Keratinocyte (primary cell): ENCODE data around the gene CLSTN2. TPM values are rescaled to one million over a fixed set of nuclear protein-coding genes. Genes with fewer than 3 reads are reported as not detected.

Experiments
- DNase-seq: peaks from one replicate; pipeline ENCODE4 v3.0.0-alpha.2; 2011; ENCODE audit warnings: low read depth, missing footprints, low spot score
- FAIRE-seq: peaks from 2 replicates; lab custom pipeline; 2011; peaks lifted over from hg19 to GRCh38; lab: Jason Lieb, UNC
- H2AFZ ChIP-seq: 2 replicates; pipeline ENCODE4 v1.6.0; 2012; ENCODE audit warnings: low read length, control low read depth, inconsistent platforms; ENCODE audit not compliant: control insufficient read depth
- H3K27ac ChIP-seq: 2 replicates; pipeline ENCODE4 v1.5.1; 2011; ENCODE audit warnings: low read length; ENCODE audit not compliant: control insufficient read depth, insufficient read depth
- H3K27me3 ChIP-seq: 3 replicates; pipeline ENCODE4 v1.6.0; 2011; ENCODE audit warnings: low read length; ENCODE audit not compliant: control insufficient read depth, insufficient read depth; ENCODE audit errors: extremely low read depth
- H3K36me3 ChIP-seq, 2 experiments: 2 replicates in 1 of 2; 3 replicates in 1 of 2; pipeline ENCODE4 v1.5.1; 2011; ENCODE audit warnings: low read length in 2 of 2, mild to moderate bottlenecking in 1 of 2; ENCODE audit not compliant: control insufficient read depth in 2 of 2, insufficient read depth in 2 of 2; ENCODE audit errors: extremely low read depth in 1 of 2
- H3K4me1 ChIP-seq: 3 replicates; pipeline ENCODE4 v1.5.1; 2011; ENCODE audit warnings: low read length; ENCODE audit not compliant: control insufficient read depth, insufficient read depth; ENCODE audit errors: extremely low read depth
- H3K4me2 ChIP-seq: 3 replicates; pipeline ENCODE4 v1.6.0; 2011; ENCODE audit warnings: low read depth, low read length; ENCODE audit not compliant: control insufficient read depth, insufficient read depth; ENCODE audit errors: extremely low read depth
- H3K4me3 ChIP-seq, 3 experiments: fragments of 200-600 bp in 1 of 3; sonication (generic) in 1 of 3; 2 replicates in 2 of 3; 3 replicates in 1 of 3; pipeline ENCODE4 v1.5.1; 2011 to 2016; ENCODE audit warnings: low read length in 3 of 3, mild to moderate bottlenecking in 3 of 3, control low read depth in 2 of 3, inconsistent platforms in 1 of 3, low read depth in 1 of 3, mixed read lengths in 1 of 3, mixed run types in 1 of 3, moderate library complexity in 1 of 3; ENCODE audit not compliant: control insufficient read depth in 2 of 3, insufficient read depth in 2 of 3; ENCODE audit errors: extremely low read depth in 1 of 3
- H3K79me2 ChIP-seq: 2 replicates; pipeline ENCODE4 v1.6.0; 2012; ENCODE audit warnings: low read length; ENCODE audit not compliant: control insufficient read depth, insufficient read depth
- H3K9ac ChIP-seq: 3 replicates; pipeline ENCODE4 v1.6.0; 2011; ENCODE audit warnings: low read length; ENCODE audit not compliant: control insufficient read depth, insufficient read depth; ENCODE audit errors: extremely low read depth
- H3K9me1 ChIP-seq: 3 replicates; pipeline ENCODE4 v1.6.0; 2011; ENCODE audit warnings: low read length; ENCODE audit not compliant: control insufficient read depth, insufficient read depth; ENCODE audit errors: extremely low read depth
- H3K9me3 ChIP-seq: 2 replicates; pipeline ENCODE4 v1.5.1; 2012; ENCODE audit warnings: low read depth, low read length; ENCODE audit not compliant: control insufficient read depth
- H4K20me1 ChIP-seq: 3 replicates; pipeline ENCODE4 v1.6.0; 2011; ENCODE audit warnings: low read length; ENCODE audit not compliant: control insufficient read depth, insufficient read depth; ENCODE audit errors: extremely low read depth
- EZH2 ChIP-seq: IDR thresholded peaks from one replicate; pipeline ENCODE4 v1.6.1; 2012; ENCODE audit warnings: inconsistent platforms, mild to moderate bottlenecking, low read length, moderate library complexity
- dilution Hi-C: fragments of 300-500 bp; cut with MboI; formaldehyde crosslinking; loops from one replicate; pipeline ENCODE4 v1.7.0; 2020; ENCODE audit warnings: low sequenced_read_pairs; ENCODE audit not compliant: extremely low pct_ligation_motif_present
- polyA plus RNA-seq, 5 experiments: library from polyadenylated mRNA; depleted of rRNA in 3 of 5; stranded (reverse) in 3 of 5; stranded (forward) in 1 of 5; unstranded in 1 of 5; fragments of >200 nt; gene quantifications; 1 replicate in 1 of 5; 2 replicates in 3 of 5; 3 replicates in 1 of 5; pipeline versions ENCODE4 v1.2.1 to v1.2.3, GENCODE V29; 2011 to 2012; ENCODE audit warnings: missing spikeins in 2 of 5, low read depth in 1 of 5, low replicate concordance in 1 of 5
- TF ChIP-seq, protein P1 (sequence below), 3 experiments: IDR thresholded peaks in 1 of 3; conservative IDR thresholded peaks in 1 of 3; optimal IDR thresholded peaks in 1 of 3; 2 replicates in 2 of 3; 3 replicates in 1 of 3; pipeline versions ENCODE3 to v1.5.1; 2011; ENCODE audit warnings: low read length in 3 of 3, mild to moderate bottlenecking in 3 of 3, moderate library complexity in 2 of 3, control low read depth in 1 of 3, inconsistent platforms in 1 of 3; ENCODE audit not compliant: insufficient read depth in 2 of 3; ENCODE audit errors: extremely low read depth in 1 of 3

The CLSTN2 gene
- polyA plus RNA-seq, 1 donor (not counting 4 experiments of a cell fraction or from before 2014, with no cell fraction given): 0.09 TPM

DNA sequence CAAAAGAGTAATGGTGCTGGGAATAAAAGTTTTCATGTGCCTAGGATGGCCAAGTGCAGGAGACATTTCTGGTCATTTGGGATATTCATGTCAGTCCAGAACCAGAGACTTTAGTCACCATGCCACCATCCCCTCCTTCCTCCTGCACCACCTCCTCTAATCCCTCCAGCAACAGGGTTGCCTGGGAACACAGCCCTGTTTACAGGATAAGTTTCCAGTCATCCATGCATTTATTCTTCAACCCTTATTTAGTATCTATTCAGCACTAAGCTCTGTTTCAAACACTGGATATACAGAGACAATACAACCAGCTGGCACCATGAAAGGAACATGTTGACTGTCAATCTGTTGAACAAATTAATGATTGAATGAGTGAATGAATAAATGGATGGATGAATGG is 211.7 kb downstream of the CLSTN2 start:
- H3K4me1 ChIP-seq: no peaks in the 10 kb centered on the region
- H3K27me3 ChIP-seq: no peaks in the 10 kb centered on the region
- H3K79me2 ChIP-seq: no peaks in the 10 kb centered on the region
- no peak overlapping the region for H2AFZ ChIP-seq
- DNase-seq: no peak
- FAIRE-seq: no peak
- no peaks in the 10 kb centered on the region for H3K9me3 ChIP-seq
- H3K36me3 ChIP-seq: no peaks in the 10 kb centered on the region
- no peak overlapping the region for H3K9ac ChIP-seq
- dilution Hi-C loops: no loop called here
- no peak overlapping the region for H3K27ac ChIP-seq
- no peaks in the 10 kb centered on the region for H4K20me1 ChIP-seq
- H3K4me3 ChIP-seq: no peak overlapping the region
- TF ChIP-seq, protein P1, sequence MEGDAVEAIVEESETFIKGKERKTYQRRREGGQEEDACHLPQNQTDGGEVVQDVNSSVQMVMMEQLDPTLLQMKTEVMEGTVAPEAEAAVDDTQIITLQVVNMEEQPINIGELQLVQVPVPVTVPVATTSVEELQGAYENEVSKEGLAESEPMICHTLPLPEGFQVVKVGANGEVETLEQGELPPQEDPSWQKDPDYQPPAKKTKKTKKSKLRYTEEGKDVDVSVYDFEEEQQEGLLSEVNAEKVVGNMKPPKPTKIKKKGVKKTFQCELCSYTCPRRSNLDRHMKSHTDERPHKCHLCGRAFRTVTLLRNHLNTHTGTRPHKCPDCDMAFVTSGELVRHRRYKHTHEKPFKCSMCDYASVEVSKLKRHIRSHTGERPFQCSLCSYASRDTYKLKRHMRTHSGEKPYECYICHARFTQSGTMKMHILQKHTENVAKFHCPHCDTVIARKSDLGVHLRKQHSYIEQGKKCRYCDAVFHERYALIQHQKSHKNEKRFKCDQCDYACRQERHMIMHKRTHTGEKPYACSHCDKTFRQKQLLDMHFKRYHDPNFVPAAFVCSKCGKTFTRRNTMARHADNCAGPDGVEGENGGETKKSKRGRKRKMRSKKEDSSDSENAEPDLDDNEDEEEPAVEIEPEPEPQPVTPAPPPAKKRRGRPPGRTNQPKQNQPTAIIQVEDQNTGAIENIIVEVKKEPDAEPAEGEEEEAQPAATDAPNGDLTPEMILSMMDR (optimal IDR thresholded peaks at IDR 0.05 in 1 of 3, IDR thresholded peaks at IDR 0.05 in 1 of 3, conservative IDR thresholded peaks at IDR 0.05 in 1 of 3; ENCODE audit: extremely low read depth in 1 of 3, insufficient read depth in 2 of 3, low read length in 3 of 3): no peak
- no peak for TF ChIP-seq EZH2
- no peak overlapping the region for H3K4me2 ChIP-seq
- H3K9me1 ChIP-seq: no peaks in the 10 kb centered on the region

DNA sequence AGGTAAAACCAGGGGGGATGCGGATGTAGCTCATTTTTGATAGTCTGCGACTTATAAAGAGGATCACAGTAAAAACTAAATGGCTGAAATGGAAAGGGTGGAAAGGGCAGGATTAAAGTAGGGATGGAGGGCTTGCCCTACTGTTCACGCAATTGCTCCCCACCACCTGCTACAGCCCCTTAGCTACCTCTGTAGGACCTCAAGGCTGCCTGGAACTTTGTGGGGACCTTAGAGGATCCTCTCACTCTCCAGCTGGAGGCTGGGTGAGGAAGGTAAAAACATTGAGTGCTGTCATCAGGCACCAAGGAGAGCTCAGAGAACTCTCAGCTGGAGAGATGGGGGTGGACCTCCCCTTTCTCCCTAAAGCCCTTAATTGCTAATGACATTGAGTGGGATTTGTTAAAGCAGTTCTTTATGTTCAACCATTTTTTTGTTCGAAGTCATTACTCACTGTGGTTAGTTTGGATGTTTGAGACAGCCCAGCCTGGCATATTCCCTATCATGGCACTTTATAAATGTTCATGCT is 213.0 kb downstream of the CLSTN2 start:
- no peaks in the 10 kb centered on the region for H3K9me3 ChIP-seq
- H4K20me1 ChIP-seq: no peaks in the 10 kb centered on the region
- no peak overlapping the region for H3K4me3 ChIP-seq
- TF ChIP-seq, protein P1 (optimal IDR thresholded peaks at IDR 0.05 in 1 of 3, IDR thresholded peaks at IDR 0.05 in 1 of 3, conservative IDR thresholded peaks at IDR 0.05 in 1 of 3; ENCODE audit: extremely low read depth in 1 of 3, insufficient read depth in 2 of 3, low read length in 3 of 3): no peak
- no peak for TF ChIP-seq EZH2
- H3K9me1 ChIP-seq: no peaks in the 10 kb centered on the region
- H3K4me2 ChIP-seq: no peak overlapping the region
- no peaks in the 10 kb centered on the region for H3K36me3 ChIP-seq
- H3K27me3 ChIP-seq: no peaks in the 10 kb centered on the region
- H3K27ac ChIP-seq: no peak overlapping the region
- dilution Hi-C loops: no loop called here
- H2AFZ ChIP-seq: no peak overlapping the region
- H3K9ac ChIP-seq: no peak overlapping the region
- no peaks in the 10 kb centered on the region for H3K79me2 ChIP-seq
- no peak for DNase-seq
- no peaks in the 10 kb centered on the region for H3K4me1 ChIP-seq
- no peak for FAIRE-seq
